Uterus (tissue), 4 donors: Measurements from ENCODE around the gene IRGQ. TPM values are rescaled to one million over a fixed set of nuclear protein-coding genes. Genes with fewer than 3 reads are reported as not detected.
A peak's percentile ranks its signal among the peaks of the same experiment; 100 is the strongest.

Source experiments
- DNase-seq, 2 donors: peaks; one replicate each; pipeline ENCODE4 v3.0.0-alpha.2; 2019 to 2020
- H3K27ac ChIP-seq, 2 donors: fragments of 200-600 bp; sonication (generic); 1 replicate in 1 of 2; 2 replicates in 1 of 2; pipeline ENCODE4 v1.5.1; 2016 to 2018
- H3K27me3 ChIP-seq, 2 donors: fragments of 200-600 bp; sonication (generic); one replicate each; pipeline ENCODE4 v1.5.1; 2018 to 2019; ENCODE audit warnings: control low read depth in 1 of 2
- H3K36me3 ChIP-seq, 2 donors: fragments of 200-600 bp; sonication (generic); one replicate each; pipeline ENCODE4 v1.5.1; 2019; ENCODE audit warnings: control low read depth in 1 of 2
- H3K4me1 ChIP-seq, 2 donors: fragments of 200-600 bp; sonication (generic); one replicate each; pipeline ENCODE4 v1.5.1; 2018 to 2019; ENCODE audit warnings: control low read depth in 1 of 2
- H3K4me3 ChIP-seq, 2 donors: fragments of 200-600 bp; sonication (generic); 1 replicate in 1 of 2; 2 replicates in 1 of 2; pipeline ENCODE4 v1.5.1; 2018 to 2019; ENCODE audit warnings: mild to moderate bottlenecking in 1 of 2
- H3K9me3 ChIP-seq, 2 donors: fragments of 200-600 bp; sonication (generic); one replicate each; pipeline ENCODE4 v1.5.1; 2019; ENCODE audit warnings: control low read depth in 1 of 2
- POLR2A ChIP-seq, 2 donors: fragments of 450-650 bp; IDR thresholded peaks; one replicate each; pipeline ENCODE4 v1.6.1; 2016; ENCODE audit warnings: antibody characterized with exemption in 2 of 2, mild to moderate bottlenecking in 1 of 2, moderate library complexity in 1 of 2
- intact Hi-C: fragments of 100-400 bp; cut with DNase I; formaldehyde crosslinking; loops from one replicate; pipeline ENCODE4 v1.15.1; 2023; ENCODE audit warnings: low total_unique reads
- total RNA-seq, 4 donors: library from RNA; depleted of rRNA in 3 of 4; stranded (reverse); fragments of >200 nt in 3 of 4; gene quantifications; one replicate each; pipeline versions ENCODE4 v1.1.0 to v1.2.4, GENCODE V29; 2014 to 2023
- TF ChIP-seq, protein P1 (sequence below), 4 experiments: fragments of 200-600 bp in 2 of 4; fragments of 450-650 bp in 2 of 4; sonication (generic) in 2 of 4; IDR thresholded peaks; one replicate each; pipeline ENCODE4 v1.5.1; 2016 to 2019; ENCODE audit warnings: antibody characterized with exemption in 4 of 4, mild to moderate bottlenecking in 2 of 4, moderate library complexity in 1 of 4
- donor health status: DM: yes; HTN: yes; CAD: no.

Gene IRGQ
- total RNA-seq, 4 donors from 2014 or later = 4.1 to 31.0 (median 17.2) TPM

DNA sequence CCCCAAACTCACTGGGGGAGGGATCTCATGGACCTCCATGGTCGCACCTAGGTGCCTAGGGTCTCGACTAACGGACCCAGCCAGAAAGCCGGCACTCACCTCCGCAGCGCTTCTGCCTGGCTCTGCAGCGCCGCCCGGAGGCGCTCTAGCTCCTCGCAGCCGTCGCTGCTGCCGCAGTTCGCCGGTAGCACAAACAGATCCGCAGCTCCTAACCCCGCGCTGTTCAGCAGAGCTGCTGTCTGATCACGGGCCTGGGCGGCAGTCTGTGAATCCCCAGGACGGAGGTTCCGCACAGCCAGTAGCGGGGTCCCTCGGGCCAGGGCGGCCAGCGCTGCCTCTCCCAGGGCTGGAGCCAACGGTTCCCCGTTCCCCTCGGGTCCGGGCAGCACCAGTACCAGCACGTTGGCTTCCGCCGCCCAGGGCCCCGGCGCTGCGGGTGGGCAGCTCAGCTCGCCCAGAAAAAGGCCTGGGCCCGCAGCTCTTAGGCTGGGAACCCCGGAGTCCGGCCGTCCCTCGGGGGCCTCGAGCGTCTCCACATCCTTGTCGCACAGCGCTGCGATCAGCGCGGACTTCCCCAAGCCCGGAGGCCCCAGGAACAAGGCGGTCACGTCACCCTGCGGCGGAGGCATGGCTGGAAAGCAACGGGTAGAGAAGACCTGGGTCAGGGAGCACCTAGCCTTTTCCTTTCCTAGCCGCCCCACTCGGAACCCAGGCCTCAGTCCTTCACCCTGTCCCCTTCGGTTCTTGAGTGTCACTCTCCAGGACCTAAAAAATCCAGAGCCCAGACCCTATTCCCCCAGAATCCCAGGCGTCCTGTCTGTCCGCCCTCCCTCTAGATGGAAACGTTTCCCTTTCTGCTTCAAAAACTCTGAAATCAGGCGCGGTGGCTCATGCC is 977 bp downstream of the IRGQ start:
- Histone ChIP-seq H3K4me1 (peaks cover 5 to 20% of the 10 kb centered on the region in 2 donors), H3K36me3 (no peaks in the 10 kb centered on the region), H3K9me3 (no peaks in the 10 kb centered on the region), H3K4me3 (peak overlapping the region; percentile 59 to 64), H3K27me3 (no peaks in the 10 kb centered on the region), H3K27ac (peak overlapping the region; percentile 87 to 97)
- intact Hi-C loops = no loop called here
- no peak for TF ChIP-seq POLR2A (IDR thresholded peaks at IDR 0.05)
- TF ChIP-seq, protein P1, sequence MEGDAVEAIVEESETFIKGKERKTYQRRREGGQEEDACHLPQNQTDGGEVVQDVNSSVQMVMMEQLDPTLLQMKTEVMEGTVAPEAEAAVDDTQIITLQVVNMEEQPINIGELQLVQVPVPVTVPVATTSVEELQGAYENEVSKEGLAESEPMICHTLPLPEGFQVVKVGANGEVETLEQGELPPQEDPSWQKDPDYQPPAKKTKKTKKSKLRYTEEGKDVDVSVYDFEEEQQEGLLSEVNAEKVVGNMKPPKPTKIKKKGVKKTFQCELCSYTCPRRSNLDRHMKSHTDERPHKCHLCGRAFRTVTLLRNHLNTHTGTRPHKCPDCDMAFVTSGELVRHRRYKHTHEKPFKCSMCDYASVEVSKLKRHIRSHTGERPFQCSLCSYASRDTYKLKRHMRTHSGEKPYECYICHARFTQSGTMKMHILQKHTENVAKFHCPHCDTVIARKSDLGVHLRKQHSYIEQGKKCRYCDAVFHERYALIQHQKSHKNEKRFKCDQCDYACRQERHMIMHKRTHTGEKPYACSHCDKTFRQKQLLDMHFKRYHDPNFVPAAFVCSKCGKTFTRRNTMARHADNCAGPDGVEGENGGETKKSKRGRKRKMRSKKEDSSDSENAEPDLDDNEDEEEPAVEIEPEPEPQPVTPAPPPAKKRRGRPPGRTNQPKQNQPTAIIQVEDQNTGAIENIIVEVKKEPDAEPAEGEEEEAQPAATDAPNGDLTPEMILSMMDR (IDR thresholded peaks at IDR 0.05) = peak in 3 of 4 experiments; percentile 30 to 49 (median 31)
- DNase-seq = no peak

DNA sequence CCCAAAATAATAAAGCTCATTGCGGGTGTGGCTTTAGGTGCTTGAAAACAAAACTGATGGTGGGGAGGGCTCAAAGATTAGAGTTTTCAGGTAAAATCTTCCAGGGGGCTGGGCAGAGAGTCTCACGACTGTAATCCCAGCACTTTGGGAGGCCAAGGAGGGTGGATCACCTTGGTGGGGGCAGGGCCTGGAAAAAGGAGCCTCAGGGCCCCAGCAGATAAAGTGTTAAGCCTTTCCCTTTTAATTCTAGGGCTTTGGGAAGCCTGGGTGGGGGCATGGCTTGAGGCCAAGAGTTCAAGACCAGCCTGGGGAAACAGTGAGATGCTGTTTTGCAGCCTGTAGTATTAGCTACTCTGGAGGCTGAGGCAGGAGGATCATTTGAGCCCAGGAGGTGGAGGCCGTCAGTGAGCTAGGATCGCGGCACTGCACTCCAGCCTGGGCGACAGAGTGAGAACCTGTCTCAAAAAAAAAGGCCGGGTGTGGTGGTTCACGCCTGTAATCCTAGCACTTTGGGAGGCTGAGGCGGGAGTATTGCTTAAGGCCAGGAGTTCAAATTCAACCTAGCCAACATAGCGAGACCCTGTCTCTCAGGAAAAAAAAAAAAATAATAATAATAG is 1.7 kb downstream of the IRGQ start:
- TF ChIP-seq, protein P1 (IDR thresholded peaks at IDR 0.05) = no peak
- no peak for TF ChIP-seq POLR2A (IDR thresholded peaks at IDR 0.05)
- no peaks in the 10 kb centered on the region for H3K9me3 ChIP-seq
- peaks cover 5 to 20% of the 10 kb centered on the region in 2 donors for H3K4me1 ChIP-seq
- peak overlapping the region; percentile 10 to 87 for H3K27ac ChIP-seq
- no peaks in the 10 kb centered on the region for H3K36me3 ChIP-seq
- no peaks in the 10 kb centered on the region for H3K27me3 ChIP-seq
- H3K4me3 ChIP-seq = peak overlapping the region; percentile 59 to 64
- DNase-seq = no peak
- intact Hi-C loops = no loop called here

DNA sequence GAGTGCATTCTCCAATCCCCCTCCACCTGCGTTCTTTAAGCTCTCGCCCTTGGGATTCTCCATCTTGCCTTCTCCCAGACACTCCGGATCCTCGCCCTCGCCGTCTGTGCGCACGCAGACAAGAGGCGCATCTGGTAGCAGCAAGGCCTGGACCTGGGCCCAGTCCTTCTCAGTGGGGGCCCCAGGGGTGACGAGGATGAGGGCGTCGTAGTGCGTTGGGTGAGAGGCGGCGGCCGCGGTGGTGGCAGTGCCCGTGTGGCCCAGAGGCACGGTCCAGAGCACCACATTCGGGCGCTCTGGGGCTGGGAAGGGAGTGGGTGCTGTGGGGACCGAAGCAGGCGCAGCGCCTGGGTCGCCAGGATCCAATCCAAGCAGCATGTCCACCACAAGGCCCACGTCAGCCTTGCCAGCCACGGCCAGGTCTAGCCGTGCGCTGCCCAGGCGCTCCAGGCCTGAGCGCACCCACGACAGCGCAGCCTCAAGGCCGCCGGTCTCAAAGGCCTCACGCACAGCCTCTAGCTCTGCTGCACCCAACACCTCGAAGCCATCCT is 3.1 kb downstream of the IRGQ start:
- Histone ChIP-seq H3K27me3 (no peaks in the 10 kb centered on the region), H3K4me3 (no peak overlapping the region), H3K4me1 (peaks cover 5 to 20% of the 10 kb centered on the region in 2 donors), H3K9me3 (no peaks in the 10 kb centered on the region), H3K36me3 (no peaks in the 10 kb centered on the region), H3K27ac (no peak overlapping the region)
- no peak for TF ChIP-seq POLR2A (IDR thresholded peaks at IDR 0.05)
- TF ChIP-seq, protein P1 (IDR thresholded peaks at IDR 0.05) = no peak
- DNase-seq = no peak
- intact Hi-C loops = no loop called here

DNA sequence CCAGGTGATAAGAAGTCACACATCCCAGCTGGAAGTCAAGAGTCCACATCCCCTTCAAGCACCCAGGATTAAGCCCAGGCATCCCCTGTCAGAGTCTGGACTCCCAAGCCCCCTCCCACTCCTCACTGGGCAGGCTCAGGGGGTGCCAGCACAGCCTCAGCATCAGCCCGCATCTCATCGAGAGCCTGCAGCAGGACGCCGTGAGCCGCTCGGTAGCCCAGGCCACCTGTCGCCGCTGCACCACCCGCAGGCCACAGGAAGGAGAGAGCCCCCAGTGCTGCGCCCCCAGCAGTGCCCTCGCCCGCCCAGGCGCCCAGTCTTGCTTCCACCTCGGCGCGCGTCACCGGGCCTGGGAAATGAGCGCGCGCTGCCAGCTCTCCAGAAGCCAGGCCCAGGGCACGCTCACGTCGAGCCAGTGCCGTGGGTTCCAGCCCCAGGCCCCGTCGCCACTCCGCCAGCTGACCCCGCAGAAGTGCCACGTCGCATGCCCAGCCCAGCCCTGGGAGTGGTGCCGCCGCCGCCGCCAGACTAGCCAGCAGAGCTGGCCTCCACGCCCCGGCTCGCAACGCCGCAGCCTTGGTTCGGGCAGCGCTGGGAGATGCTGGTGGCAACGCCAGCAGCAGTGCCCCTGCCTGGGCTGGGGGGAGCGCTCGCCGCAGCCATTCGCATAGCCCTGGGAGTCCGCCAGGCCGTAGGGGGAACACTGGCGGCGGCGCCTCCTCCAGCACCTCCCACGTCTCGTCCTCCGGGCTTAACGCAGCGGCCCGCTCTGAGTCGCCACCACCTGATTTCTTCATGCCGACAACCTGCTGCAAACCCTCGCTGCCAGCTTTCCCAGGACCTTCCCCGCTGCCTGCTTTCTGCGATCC is 3.8 kb downstream of the IRGQ start:
- no peaks in the 10 kb centered on the region for H3K36me3 ChIP-seq
- no peak overlapping the region for H3K27ac ChIP-seq
- H3K9me3 ChIP-seq = no peaks in the 10 kb centered on the region
- TF ChIP-seq, protein P1 (IDR thresholded peaks at IDR 0.05) = no peak
- TF ChIP-seq POLR2A (IDR thresholded peaks at IDR 0.05) = no peak
- no peak for DNase-seq
- no peaks in the 10 kb centered on the region for H3K27me3 ChIP-seq
- peaks cover 2 to 17% of the 10 kb centered on the region in 2 donors for H3K4me1 ChIP-seq
- intact Hi-C loops = no loop called here
- no peak overlapping the region for H3K4me3 ChIP-seq
